HFFc6 (cell line): ENCODE measurements around the gene MCAT. TPM values are rescaled to one million over a fixed set of nuclear protein-coding genes. Genes with fewer than 3 reads are reported as not detected.
A peak's percentile ranks its signal among the peaks of the same experiment; 100 is the strongest.

Experiments used
- DNase-seq: peaks from one replicate; pipeline ENCODE4 v3.0.0-alpha.2; 2018
- H3K27ac Mint-ChIP-seq: 2 replicates; pipeline ENCODE4 v1.8.0; 2020; ENCODE audit warnings: mild to moderate bottlenecking, mixed read lengths
- H3K27me3 Mint-ChIP-seq: 2 replicates; pipeline ENCODE4 v1.8.0; 2021; ENCODE audit warnings: mild to moderate bottlenecking, moderate library complexity, mixed read lengths; ENCODE audit not compliant: insufficient read depth
- H3K36me3 Mint-ChIP-seq: 2 replicates; pipeline ENCODE4 v1.8.0; 2021; ENCODE audit warnings: low read depth, mixed read lengths
- H3K4me1 Mint-ChIP-seq: 2 replicates; pipeline ENCODE4 v1.8.0; 2020; ENCODE audit warnings: low read depth, mixed read lengths
- H3K4me3 Mint-ChIP-seq: 2 replicates; pipeline ENCODE4 v1.8.0; 2020; ENCODE audit warnings: mild to moderate bottlenecking, moderate library complexity, mixed read lengths
- H3K9me3 Mint-ChIP-seq: 2 replicates; pipeline ENCODE4 v1.8.0; 2020; ENCODE audit warnings: mild to moderate bottlenecking, mixed read lengths
- total RNA-seq, 6 experiments: library from RNA; stranded (reverse); fragmentation: NEBNext Ultra II Directional; extraction: Animal tissue kit (Norgen Biotek cat#: 25700); gene quantifications; 2 replicates in 1 of 6; 3 replicates in 5 of 6; pipeline ENCODE4 v1.2.3, GENCODE V29; 2021
- TF ChIP-seq, protein P1 (sequence below): fragments of 200-600 bp; sonication (generic); IDR thresholded peaks from 2 replicates; pipeline ENCODE4 v1.5.0; 2021; ENCODE audit warnings: antibody characterized with exemption, mild to moderate bottlenecking

Gene MCAT
- total RNA-seq, 6 experiments from 2014 or later: 15.1 to 16.6 (median 15.6) TPM

- Mint-ChIP-seq H3K9me3 (no peaks in the 10 kb centered on the region; the same call in 1 of the 2 replicates), H3K4me1 (peaks cover 26% of the 10 kb centered on the region), H3K27ac (peak within 1 kb of the TSS; percentile 80), H3K27me3 (peaks cover 8% of the 10 kb centered on the region), H3K4me3 (peak within 1 kb of the TSS; percentile 85), H3K36me3 (peaks cover 11% of the 10 kb centered on the region)
- TF ChIP-seq, protein P1, sequence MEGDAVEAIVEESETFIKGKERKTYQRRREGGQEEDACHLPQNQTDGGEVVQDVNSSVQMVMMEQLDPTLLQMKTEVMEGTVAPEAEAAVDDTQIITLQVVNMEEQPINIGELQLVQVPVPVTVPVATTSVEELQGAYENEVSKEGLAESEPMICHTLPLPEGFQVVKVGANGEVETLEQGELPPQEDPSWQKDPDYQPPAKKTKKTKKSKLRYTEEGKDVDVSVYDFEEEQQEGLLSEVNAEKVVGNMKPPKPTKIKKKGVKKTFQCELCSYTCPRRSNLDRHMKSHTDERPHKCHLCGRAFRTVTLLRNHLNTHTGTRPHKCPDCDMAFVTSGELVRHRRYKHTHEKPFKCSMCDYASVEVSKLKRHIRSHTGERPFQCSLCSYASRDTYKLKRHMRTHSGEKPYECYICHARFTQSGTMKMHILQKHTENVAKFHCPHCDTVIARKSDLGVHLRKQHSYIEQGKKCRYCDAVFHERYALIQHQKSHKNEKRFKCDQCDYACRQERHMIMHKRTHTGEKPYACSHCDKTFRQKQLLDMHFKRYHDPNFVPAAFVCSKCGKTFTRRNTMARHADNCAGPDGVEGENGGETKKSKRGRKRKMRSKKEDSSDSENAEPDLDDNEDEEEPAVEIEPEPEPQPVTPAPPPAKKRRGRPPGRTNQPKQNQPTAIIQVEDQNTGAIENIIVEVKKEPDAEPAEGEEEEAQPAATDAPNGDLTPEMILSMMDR: no peak
- DNase-seq: peak; percentile 20
These were observed 43.3 kb upstream of the MCAT start, which contains the start of gene TTLL12 for GRCh38 chr22:43186272-43187170. TTLL12 (minus strand) TSS chr22:43187134; CDS start chr22:43187069, 65 bp downstream.

DNA sequence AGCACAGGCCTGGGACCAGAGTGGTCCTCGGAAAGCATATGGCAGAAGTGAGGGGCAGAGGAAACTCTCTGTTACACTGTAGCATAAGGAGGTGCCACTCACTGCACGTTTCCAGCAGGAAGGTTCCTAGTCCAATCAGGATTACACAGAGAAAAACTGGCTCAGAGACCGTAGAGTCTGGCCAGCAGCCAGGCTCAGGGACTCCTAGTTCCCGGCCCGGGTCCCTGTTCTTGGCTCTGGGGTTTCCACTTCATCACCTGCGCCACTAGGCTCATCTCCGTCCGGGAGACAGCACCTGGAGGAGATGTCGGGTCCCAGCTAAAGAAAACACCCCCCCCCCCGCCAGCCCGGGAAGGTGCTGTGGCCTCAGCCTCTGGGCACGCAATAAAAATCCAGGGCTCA is 42.7 kb upstream of the MCAT start:
- H3K4me3 Mint-ChIP-seq: peak overlapping the region; percentile 85
- DNase-seq: peak; percentile 15
- H3K9me3 Mint-ChIP-seq: no peaks in the 10 kb centered on the region; the same call in 1 of the 2 replicates
- H3K27ac Mint-ChIP-seq: peak overlapping the region; percentile 60
- TF ChIP-seq, protein P1: no peak; the same call in 1 of the 2 replicates
- peaks cover 26% of the 10 kb centered on the region for H3K4me1 Mint-ChIP-seq
- H3K27me3 Mint-ChIP-seq: peaks cover 1% of the 10 kb centered on the region
- H3K36me3 Mint-ChIP-seq: peaks cover 12% of the 10 kb centered on the region

DNA sequence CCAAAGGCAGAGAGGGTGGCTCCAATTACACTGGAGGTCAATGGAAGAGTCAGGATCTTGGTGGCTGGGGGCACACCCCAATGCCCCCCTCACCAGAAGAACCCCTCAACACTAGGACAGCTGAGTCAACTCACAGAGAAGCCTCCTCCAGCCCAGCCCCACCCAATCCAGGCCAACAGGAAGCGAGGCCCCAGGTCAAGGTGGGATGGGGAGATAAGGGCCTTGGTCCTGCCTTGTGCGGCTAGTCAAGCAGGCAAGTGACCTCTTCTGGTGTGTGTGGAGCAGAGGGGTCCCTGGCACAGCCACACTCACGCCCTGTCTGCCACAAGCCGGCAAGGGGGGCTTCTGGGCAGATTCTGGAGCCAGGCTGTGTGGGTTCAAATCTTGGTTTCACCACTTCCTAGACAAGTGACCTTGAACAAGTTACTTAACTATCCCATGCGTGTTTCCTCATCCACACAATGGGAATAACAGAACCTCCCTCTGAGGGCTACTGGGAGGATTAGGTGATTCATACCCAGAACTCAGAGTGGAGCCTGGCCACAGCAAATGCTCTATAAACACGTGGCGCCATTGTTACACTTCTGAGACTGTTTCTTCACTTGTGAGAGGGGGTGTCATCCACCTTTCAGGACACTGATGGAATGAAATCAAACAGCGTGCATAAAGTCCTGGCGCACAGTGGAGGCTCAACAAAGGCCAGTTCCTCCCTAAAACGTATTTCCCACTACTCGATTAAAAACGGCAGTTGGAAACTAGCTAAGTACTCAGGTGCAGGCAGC is 40.5 kb upstream of the MCAT start:
- Mint-ChIP-seq H3K9me3 (no peaks in the 10 kb centered on the region), H3K4me3 (no peak overlapping the region; the same call in 1 of the 2 replicates), H3K36me3 (peaks cover 14% of the 10 kb centered on the region), H3K27me3 (no peaks in the 10 kb centered on the region; the same call in 1 of the 2 replicates), H3K27ac (no peak overlapping the region), H3K4me1 (peaks cover 18% of the 10 kb centered on the region)
- no peak for DNase-seq
- TF ChIP-seq, protein P1: no peak

DNA sequence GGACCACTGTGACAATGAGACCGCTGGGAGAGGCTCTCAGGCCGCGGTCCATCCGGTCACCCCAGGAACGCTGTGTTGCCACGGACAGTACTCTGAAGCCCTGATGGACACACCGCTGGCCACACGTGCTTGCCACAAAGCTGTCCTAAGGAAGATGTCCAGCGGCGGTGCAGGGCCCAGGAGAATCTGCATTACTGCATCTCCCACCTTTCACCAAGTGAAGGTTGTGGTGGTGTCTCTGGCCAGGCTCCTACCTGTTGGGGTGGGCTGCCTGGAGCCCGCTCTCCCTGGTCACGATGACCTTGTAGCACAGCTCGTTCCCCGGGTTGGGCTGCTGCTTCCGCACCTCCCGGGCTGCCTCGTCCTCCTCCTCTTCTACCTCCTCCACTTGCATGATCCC is 39.5 kb upstream of the MCAT start:
- H3K4me3 Mint-ChIP-seq: no peak overlapping the region
- peaks cover 17% of the 10 kb centered on the region for H3K4me1 Mint-ChIP-seq
- no peak overlapping the region for H3K27ac Mint-ChIP-seq
- H3K9me3 Mint-ChIP-seq: no peaks in the 10 kb centered on the region
- no peaks in the 10 kb centered on the region; the same call in 1 of the 2 replicates for H3K27me3 Mint-ChIP-seq
- no peak for DNase-seq
- TF ChIP-seq, protein P1: no peak
- peaks cover 17% of the 10 kb centered on the region for H3K36me3 Mint-ChIP-seq

GRCh38 chr22:43182118-43182517 is 38.9 kb upstream of the MCAT start:
- TF ChIP-seq, protein P1: no peak
- Mint-ChIP-seq H3K4me1 (peaks cover 17% of the 10 kb centered on the region), H3K27me3 (no peaks in the 10 kb centered on the region; the same call in 1 of the 2 replicates), H3K27ac (no peak overlapping the region), H3K9me3 (no peaks in the 10 kb centered on the region), H3K36me3 (peaks cover 17% of the 10 kb centered on the region), H3K4me3 (no peak overlapping the region)
- no peak for DNase-seq
